GM18499 (cell line): ENCODE measurements around the gene TTC13.

ENCODE experiments used
- ATAC-seq: cut with Tn5 transposase; IDR thresholded peaks from one replicate; pipeline ENCODE4 v1.9.1; 2021; ENCODE audit warnings: moderate number of reproducible peaks; ENCODE audit not compliant: insufficient read depth, unreplicated experiment

Gene TTC13

DNA sequence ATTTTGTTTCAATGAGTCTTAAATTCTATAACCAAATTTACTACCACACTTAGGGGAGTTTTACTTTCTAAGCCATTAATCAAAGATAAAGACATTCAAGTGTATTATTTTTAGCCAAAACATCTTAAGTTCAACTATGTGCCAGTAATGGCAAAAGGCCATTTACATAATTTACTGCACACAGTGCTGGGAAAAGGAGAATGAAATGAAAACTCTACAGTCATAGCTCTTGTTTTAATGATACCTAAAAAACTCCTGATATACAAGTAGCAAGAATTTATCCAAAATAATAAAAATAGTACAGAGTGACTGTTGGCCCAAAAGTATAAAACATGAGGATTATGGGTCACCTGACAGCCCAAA, 67.9 kb downstream of the TTC13 start:
- no peak for ATAC-seq

- ATAC-seq = no peak
These were observed 68.5 kb downstream of the TTC13 start for GRCh38 chr1:230909974-230910754.

GRCh38 chr1:230907472-230908205, 71.0 kb downstream of the TTC13 start:
- no peak for ATAC-seq

DNA sequence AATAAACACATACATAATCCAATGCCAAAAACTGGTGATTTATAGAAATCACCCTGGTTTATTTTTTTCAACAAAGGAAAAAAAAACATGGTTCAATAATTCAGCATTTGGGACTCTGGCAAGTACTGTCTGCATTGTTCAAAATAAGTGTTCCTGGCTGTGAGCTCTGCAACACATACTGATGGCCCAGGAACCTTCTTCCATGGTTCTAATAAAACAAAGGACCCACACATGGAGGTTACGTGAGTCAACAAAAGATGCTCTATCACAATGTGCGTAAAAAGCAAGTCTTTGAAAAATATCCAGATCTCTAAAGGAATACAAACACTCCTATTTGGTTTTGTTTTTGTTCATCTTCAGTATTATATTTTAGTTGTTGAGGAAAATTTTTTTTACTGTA, 72.4 kb downstream of the TTC13 start:
- ATAC-seq = no peak

GRCh38 chr1:230905733-230906132, 72.9 kb downstream of the TTC13 start:
- ATAC-seq = no peak

- no peak for ATAC-seq
These were observed 76.2 kb downstream of the TTC13 start for GRCh38 chr1:230902349-230902923.

- ATAC-seq = no peak
These were observed 77.0 kb downstream of the TTC13 start for GRCh38 chr1:230901671-230902070.

GRCh38 chr1:230900984-230901383, 77.7 kb downstream of the TTC13 start:
- no peak for ATAC-seq

- no peak for ATAC-seq
These were observed 78.8 kb downstream of the TTC13 start for GRCh38 chr1:230899841-230900251.

DNA sequence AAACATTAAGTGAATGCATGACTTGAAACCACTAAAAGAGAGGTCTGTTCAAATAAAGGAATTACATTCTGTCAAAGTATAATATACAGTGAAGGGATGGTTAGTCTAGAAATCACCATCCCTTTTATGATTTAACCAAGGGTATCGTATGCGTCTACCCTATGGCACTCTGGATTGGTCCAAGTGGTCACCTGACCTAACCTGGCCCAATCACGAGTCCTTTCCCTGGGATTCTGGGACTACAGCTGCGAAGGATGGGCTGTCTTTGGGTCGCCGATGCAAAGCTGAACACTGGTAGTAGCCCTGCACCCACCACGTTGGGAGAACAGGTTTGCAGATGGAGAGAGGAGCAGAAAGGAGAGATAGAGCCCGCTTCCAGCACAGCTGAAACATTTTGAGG, 79.9 kb downstream of the TTC13 start:
- ATAC-seq = no peak

DNA sequence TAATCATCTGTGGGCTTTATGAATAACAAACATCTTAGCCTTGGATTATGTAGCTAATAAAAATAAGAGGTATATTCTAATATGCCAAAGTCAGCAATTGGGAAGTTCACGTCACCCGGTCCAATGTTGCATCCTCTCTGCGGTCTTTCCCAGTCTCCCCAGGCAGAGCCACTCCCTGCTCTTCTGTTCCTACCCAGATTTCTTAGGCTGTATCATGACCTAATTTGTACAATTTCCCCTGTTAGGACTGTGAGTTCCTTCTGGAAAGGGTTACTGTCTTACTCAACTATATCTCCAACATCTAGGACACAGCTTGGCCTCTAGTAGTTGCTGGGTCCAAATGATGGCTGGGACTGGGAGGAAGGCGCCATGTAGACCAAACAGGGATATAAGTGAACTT, 80.5 kb downstream of the TTC13 start:
- ATAC-seq = no peak

GRCh38 chr1:230896779-230897178, 81.9 kb downstream of the TTC13 start:
- no peak for ATAC-seq

GRCh38 chr1:230895452-230895851, 83.2 kb downstream of the TTC13 start:
- no peak for ATAC-seq

DNA sequence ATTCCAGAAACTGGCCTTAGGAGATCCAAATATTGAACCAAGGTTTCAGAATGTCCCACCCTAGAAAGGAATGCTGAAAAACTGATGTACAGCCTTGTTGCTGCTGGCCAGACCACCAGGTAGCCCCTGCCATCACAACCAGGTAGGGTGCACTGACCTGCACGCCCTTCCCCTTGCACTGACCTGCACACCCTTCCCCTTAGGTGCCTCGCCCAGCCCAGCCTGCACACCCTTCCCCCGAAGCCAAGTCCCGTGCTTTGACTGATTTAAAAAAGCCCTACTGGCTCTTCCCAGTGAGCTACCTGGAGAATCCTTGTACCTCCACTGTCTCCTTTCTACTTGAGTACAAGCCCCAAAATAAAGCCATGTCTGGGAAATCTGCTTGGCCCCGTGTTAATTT, 84.0 kb downstream of the TTC13 start:
- no peak for ATAC-seq

DNA sequence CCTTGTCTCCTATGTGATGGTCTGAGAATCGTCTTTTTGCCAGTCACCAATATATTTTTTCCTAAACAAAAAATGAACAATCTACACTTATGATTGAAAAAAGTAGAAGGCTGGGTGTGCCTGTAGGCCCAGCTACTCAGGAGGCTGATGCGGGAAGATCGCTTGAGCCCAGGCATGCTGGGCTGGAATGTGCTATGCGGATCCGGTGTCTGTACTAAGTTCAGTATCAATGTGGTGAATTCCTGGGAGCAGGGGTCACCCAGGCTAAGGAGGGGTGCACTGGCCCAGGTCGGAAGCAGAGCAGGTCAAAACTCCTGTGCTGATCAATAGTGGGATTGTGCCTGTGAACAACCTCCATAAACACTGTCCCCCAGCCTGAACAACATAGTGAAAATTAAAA, 84.6 kb downstream of the TTC13 start:
- no peak for ATAC-seq

DNA sequence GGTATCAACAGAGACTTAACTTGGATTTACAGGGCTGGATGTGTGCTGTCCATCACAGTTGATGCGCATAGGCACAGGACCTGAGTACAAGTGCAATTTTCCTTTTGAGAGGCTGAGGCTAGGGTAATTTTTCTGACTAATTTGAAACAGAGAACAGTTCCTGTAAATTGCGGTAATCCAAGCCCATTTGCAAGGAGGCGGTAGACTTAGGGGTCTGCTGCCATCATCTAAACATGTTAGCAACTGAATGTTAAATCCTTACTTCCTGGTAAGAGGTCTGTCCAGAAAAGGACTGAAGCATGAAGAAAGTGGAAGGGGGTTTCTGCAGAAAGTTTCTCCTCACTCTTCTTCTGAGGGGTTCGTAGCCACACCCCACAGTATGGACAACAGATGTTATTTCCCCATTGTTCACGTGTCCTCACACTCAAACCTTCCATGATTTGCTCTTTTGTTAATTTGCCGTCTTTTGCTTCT, 86.6 kb downstream of the TTC13 start:
- ATAC-seq = no peak

DNA sequence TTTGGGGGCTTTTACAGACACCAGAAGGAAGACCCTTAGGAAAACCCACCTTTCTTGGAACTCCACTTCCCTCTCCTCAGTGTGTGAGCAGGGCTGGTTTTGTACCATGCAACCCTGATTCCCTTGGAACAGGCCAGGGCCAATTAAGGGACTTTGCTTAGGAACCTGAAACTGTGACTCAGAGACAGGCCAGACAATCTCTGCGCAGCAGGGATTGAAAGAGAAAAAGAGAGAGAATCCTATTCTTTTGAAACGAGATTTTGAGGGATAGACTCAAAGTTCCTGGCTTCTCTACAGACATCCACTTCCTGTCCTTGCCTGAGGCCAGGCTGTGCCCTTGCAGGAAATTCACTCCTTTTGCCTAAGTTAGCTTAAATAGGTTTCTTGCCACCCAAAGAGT, 87.2 kb downstream of the TTC13 start:
- no peak for ATAC-seq

- ATAC-seq = no peak
These were observed 94.0 kb downstream of the TTC13 start for GRCh38 chr1:230884646-230885045.

DNA sequence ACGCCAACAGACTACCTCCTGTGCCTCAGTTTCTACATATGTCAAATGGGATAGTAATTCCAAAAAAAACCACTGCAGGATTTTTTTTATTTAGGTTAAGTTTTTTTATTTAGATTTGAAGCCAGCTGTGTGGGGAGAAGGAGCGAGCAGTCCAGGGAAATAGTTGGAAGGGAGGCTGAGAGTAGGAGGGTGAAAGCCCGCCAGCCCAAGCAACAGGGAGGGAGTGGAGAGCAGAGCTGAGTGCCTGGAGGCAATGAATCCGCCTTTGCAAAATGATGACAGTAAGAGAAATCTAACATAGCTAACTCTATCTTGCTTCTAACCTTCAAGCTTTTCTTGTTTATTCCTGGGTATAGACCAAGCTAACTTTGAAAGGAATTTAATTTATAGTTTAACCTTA, 94.7 kb downstream of the TTC13 start:
- ATAC-seq = no peak

DNA sequence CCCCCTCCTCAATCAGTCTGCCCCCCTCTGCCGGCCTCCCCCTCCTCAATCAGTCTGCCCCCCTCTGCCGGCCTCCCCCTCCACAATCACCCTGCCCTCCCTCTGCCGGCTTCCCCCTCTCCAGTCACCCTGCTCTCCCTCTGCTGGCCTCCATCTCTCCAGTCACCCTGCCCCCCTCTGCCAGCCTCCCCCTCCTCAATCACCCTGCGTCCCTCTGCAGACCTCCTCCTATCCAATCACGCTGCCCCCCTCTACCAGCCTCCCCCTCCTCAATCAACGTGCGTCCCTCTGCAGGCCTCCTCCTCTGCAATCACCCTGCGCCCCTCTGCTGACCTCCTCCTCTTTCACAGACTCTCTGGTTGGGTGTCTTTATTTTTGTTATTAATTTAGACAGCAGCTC, 98.9 kb downstream of the TTC13 start:
- ATAC-seq = no peak

DNA sequence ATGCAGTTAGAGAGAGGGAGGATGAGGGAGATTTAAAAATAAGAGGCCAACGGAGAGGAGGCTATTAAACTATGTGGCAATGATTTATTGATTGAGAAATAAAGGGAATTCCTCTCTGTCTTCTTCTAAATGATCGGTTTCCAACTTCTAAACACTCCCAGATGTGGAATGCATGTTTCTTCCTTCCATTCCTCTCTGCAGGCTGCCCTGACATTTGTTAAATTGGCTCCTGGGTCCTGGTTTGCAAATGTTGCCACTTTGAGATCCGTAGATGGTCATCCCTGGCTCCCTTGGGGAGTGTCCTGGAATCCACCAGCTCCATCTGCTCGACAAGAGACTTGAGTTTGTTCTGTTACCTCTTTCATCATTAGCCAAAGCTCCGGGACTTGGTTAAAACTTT, 100.1 kb downstream of the TTC13 start:
- ATAC-seq = no peak
